HepG2 (cell line): ENCODE measurements around the gene TAS2R19. TPM values are rescaled to one million over a fixed set of nuclear protein-coding genes. Genes with fewer than 3 reads are reported as not detected.

Experiments
- ATAC-seq: fragments of 200-7000 bp; cut with Tn5 transposase; 3 replicates; pipeline ENCODE4 v1.9.1; 2020; ENCODE audit warnings: mild to moderate bottlenecking, moderate library complexity
- BruUV-seq: library from RNA; stranded (reverse); fragments of 400-500 nt; replicated peaks from 2 replicates; lab custom pipeline; 2021; lab: Mats Ljungman, UMichigan
- CTCF ChIA-PET: fragments of 300-600 bp; formaldehyde crosslinking; extraction: SDS; loops from one replicate; lab custom pipeline; 2021; ENCODE audit warnings: low total read pairs, inconsistent platforms, low intra/inter-chr PET ratio; lab: Yijun Ruan, JAX
- POLR2A ChIA-PET: fragments of 350-600 bp; sonication (Branson Sonifier 250); formaldehyde crosslinking; loops from one replicate; lab custom pipeline; 2020; ENCODE audit warnings: antibody characterized with exemption, inconsistent platforms; lab: Yijun Ruan, JAX
- DNase-seq: peaks from one replicate; pipeline ENCODE4 v3.0.0-alpha.2; 2015; ENCODE audit warnings: low spot score
- FAIRE-seq: peaks from 3 replicates; lab custom pipeline; 2011; peaks lifted over from hg19 to GRCh38; lab: Jason Lieb, UNC
- H2AFZ ChIP-seq: one replicate; pipeline ENCODE4 v1.6.1; 2011; ENCODE audit warnings: low read length, inconsistent platforms
- H3K27ac ChIP-seq: fragments of 300-600 bp; 3 replicates; pipeline ENCODE4 v1.8.0; 2011; ENCODE audit warnings: mixed run types, mild to moderate bottlenecking, mixed read lengths, low read length, inconsistent platforms; ENCODE audit not compliant: insufficient read depth; ENCODE audit errors: extremely low read length
- H3K27me3 ChIP-seq, 2 experiments: fragments of 200-600 bp in 1 of 2; 2 replicates in 1 of 2; 3 replicates in 1 of 2; pipeline versions ENCODE4 v1.6.0 to v1.8.0; 2011; ENCODE audit warnings: low read length in 2 of 2, mild to moderate bottlenecking in 2 of 2, moderate library complexity in 2 of 2, inconsistent platforms in 1 of 2; ENCODE audit not compliant: insufficient read depth in 2 of 2, control insufficient read depth in 1 of 2
- H3K36me3 ChIP-seq, 2 experiments: fragments of 200-600 bp in 1 of 2; replicated peaks in 1 of 2; 2 replicates in 1 of 2; 3 replicates in 1 of 2; pipeline versions ENCODE4 v1.5.1 to v1.8.0; 2011; ENCODE audit warnings: low read length in 2 of 2, inconsistent platforms in 1 of 2; ENCODE audit not compliant: insufficient read depth in 2 of 2, control insufficient read depth in 1 of 2
- H3K4me1 ChIP-seq: 2 replicates; pipeline ENCODE4 v1.5.1; 2012; ENCODE audit warnings: low read length, inconsistent platforms; ENCODE audit not compliant: insufficient read depth
- H3K4me2 ChIP-seq: 2 replicates; pipeline ENCODE4 v1.6.0; 2011; ENCODE audit warnings: low read depth, low read length, inconsistent platforms
- H3K4me3 ChIP-seq, 3 experiments: fragments of 200-600 bp in 1 of 3; sonication (generic), shearing (Covaris generic) in 1 of 3; replicated peaks in 1 of 3; 2 replicates each; pipeline ENCODE4 v1.5.1; 2011 to 2016; ENCODE audit warnings: low read length in 3 of 3, inconsistent platforms in 2 of 3, low read depth in 2 of 3, mild to moderate bottlenecking in 2 of 3, control low read depth in 1 of 3, mixed read lengths in 1 of 3; ENCODE audit not compliant: insufficient read depth in 1 of 3
- H3K79me2 ChIP-seq: one replicate; pipeline ENCODE4 v1.6.1; 2011; ENCODE audit warnings: low read length, inconsistent platforms; ENCODE audit not compliant: insufficient read depth
- H3K9ac ChIP-seq: 2 replicates; pipeline ENCODE4 v1.6.0; 2011; ENCODE audit warnings: mild to moderate bottlenecking, low read depth, low read length, inconsistent platforms; ENCODE audit not compliant: insufficient read depth
- H3K9me3 ChIP-seq: 2 replicates; pipeline ENCODE4 v1.5.1; 2012; ENCODE audit warnings: mild to moderate bottlenecking, low read length
- H4K20me1 ChIP-seq: 2 replicates; pipeline ENCODE4 v1.6.0; 2011; ENCODE audit warnings: inconsistent platforms, mild to moderate bottlenecking, low read length, moderate library complexity; ENCODE audit not compliant: insufficient read depth
- ATRX ChIP-seq: sonication (generic); formaldehyde crosslinking; IDR thresholded peaks from 2 replicates; pipeline ENCODE4 v1.4.0; 2020; ENCODE audit warnings: missing genetic modification reagents, borderline replicate concordance
- FOXA3 ChIP-seq: IDR thresholded peaks from 2 replicates; pipeline ENCODE4 v1.6.1; 2016; ENCODE audit warnings: missing genetic modification reagents, missing compliant biosample characterization
- FOXJ3 ChIP-seq: sonication (generic); formaldehyde crosslinking; IDR thresholded peaks from 2 replicates; pipeline ENCODE4 v1.4.0; 2020; ENCODE audit warnings: missing genetic modification reagents, mild to moderate bottlenecking, borderline replicate concordance
- JUNB ChIP-seq: sonication (generic); formaldehyde crosslinking; IDR thresholded peaks from 2 replicates; pipeline ENCODE4 v1.8.0; 2022; ENCODE audit warnings: missing genetic modification reagents, mild to moderate bottlenecking, borderline replicate concordance
- KLF6 ChIP-seq: IDR thresholded peaks from 2 replicates; pipeline ENCODE4 v1.8.0; 2016; ENCODE audit warnings: missing biosample characterization, missing genetic modification reagents
- MIER3 ChIP-seq: IDR thresholded peaks from 2 replicates; pipeline ENCODE4 v1.6.1; 2016; ENCODE audit warnings: missing compliant biosample characterization, borderline replicate concordance
- MYC ChIP-seq: sonication (generic); formaldehyde crosslinking; IDR thresholded peaks from 2 replicates; pipeline ENCODE4 v1.9.0; 2021; ENCODE audit warnings: missing genetic modification reagents, borderline replicate concordance
- NR3C1 ChIP-seq: sonication (generic); formaldehyde crosslinking; IDR thresholded peaks from 2 replicates; pipeline ENCODE4 v1.4.0; 2020; ENCODE audit warnings: missing genetic modification reagents
- POLR2G ChIP-seq: fragments of 200-400 bp; formaldehyde crosslinking; IDR thresholded peaks from 2 replicates; pipeline ENCODE4 v1.6.1; 2018; ENCODE audit warnings: mild to moderate bottlenecking, low read depth, low read length, moderate library complexity
- PTBP1 ChIP-seq: fragments of 200-400 bp; formaldehyde crosslinking; IDR thresholded peaks from 2 replicates; pipeline ENCODE4 v1.6.1; 2018; ENCODE audit warnings: low read length, low read depth; ENCODE audit not compliant: poor library complexity, severe bottlenecking
- ZNF326 ChIP-seq: sonication (generic); formaldehyde crosslinking; IDR thresholded peaks from 2 replicates; pipeline ENCODE4 v1.4.0; 2020; ENCODE audit warnings: missing genetic modification reagents, borderline replicate concordance
- ZNF788 ChIP-seq: sonication (generic); formaldehyde crosslinking; IDR thresholded peaks from 2 replicates; pipeline ENCODE4 v1.5.0; 2020; ENCODE audit warnings: mild to moderate bottlenecking, missing genetic modification reagents, borderline replicate concordance
- WGBS: methylation state at CpG from one replicate; pipeline ENCODE4 v1.1.6; 2017; ENCODE audit warnings: low lambda C conversion rate; 5-methylcytosine and 5-hydroxymethylcytosine counted together
- in situ Hi-C: cut with HindIII; loops from 2 replicates; pipeline ENCODE4 v1.10.0; 2017; ENCODE audit warnings: low pct_unique_long_range_greater_than_20kb; ENCODE audit not compliant: extremely low pct_ligation_motif_present
- intact Hi-C: fragments of 100-400 bp; cut with micrococcal nuclease; formaldehyde crosslinking; loops from one replicate; pipeline ENCODE4 v1.10.0; 2022; ENCODE audit not compliant: unreplicated experiment
- polyA plus RNA-seq, 8 experiments: library from polyadenylated mRNA; depleted of rRNA in 3 of 8; stranded (reverse) in 7 of 8; unstranded in 1 of 8; fragments of >200 nt; fragmentation: Illumina TruSeq in 4 of 8; extraction: Trizol in 4 of 8; gene quantifications; 2 replicates each; pipeline versions ENCODE4 v1.2.1 to v1.2.3, GENCODE V29; 2011 to 2016; ENCODE audit warnings: low read depth in 4 of 8, missing spikeins in 1 of 8, mixed read lengths in 1 of 8; ENCODE audit not compliant: insufficient read depth in 1 of 8
- total RNA-seq, 5 experiments: library from RNA; depleted of rRNA; stranded (reverse); fragments of >200 nt; fragmentation: Illumina TruSeq; extraction: Trizol; gene quantifications; 2 replicates each; pipeline ENCODE4 v1.2.3, GENCODE V29; 2016; ENCODE audit warnings: low read depth in 1 of 5
- TF ChIP-seq, protein P1 (sequence below): sonication (generic); formaldehyde crosslinking; IDR thresholded peaks from 2 replicates; pipeline ENCODE4 v1.5.0; 2020; ENCODE audit warnings: missing genetic modification reagents

The TAS2R19 gene
- total and polyA plus RNA-seq, 2 of the 13 experiments (the other 11 are each of a cell fraction or from before 2014, with no cell fraction given) = 0.62 to 5.3 TPM

DNA sequence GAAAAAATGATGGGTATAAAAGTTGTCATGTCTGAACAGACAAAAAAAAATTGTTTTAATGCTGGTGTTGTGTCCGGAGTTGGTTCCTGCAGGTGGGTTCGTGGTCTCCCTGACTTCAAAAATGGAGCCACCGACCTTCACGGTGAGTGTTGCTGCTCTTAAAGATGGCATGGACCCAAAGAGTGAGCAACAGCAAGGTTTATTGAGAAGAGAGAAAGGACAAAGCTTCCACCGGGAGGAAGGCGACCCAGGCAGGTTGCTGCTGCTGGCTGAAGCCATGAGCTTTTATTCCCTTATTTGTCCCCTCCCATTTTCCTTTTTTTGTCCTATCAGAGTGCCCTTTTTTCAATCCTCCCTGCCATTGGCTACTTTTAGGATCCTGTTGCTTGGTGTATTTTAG is 8.9 kb upstream of the TAS2R19 start, which contains the start of gene TAS2R31:
TAS2R31 (minus strand) TSS at position 101 of the 400 bp plus-strand sequence; CDS start at position 29, 72 bp downstream.
- intact Hi-C loops = loop anchor here (2.0 kb wide), 1 partner anchor 59 kb away; no protein-coding TSS in a partner anchor
- FAIRE-seq (no peak), DNase-seq (no peak), ATAC-seq (no peak)
- Histone ChIP-seq H3K9ac (no peak within 1 kb of the TSS), H3K4me3 (no peak within 1 kb of the TSS), H4K20me1 (no peaks in the 10 kb centered on the region), H3K9me3 (no peaks in the 10 kb centered on the region), H3K27ac (no peak within 1 kb of the TSS), H3K4me1 (no peaks in the 10 kb centered on the region), H3K27me3 (no peaks in the 10 kb centered on the region), H3K36me3 (peaks cover 3 to 8% of the 10 kb centered on the region in 2 experiments; a peak in 3 of 5 replicates), H3K79me2 (no peaks in the 10 kb centered on the region), H2AFZ (no peak within 1 kb of the TSS), H3K4me2 (no peak within 1 kb of the TSS)
- CTCF ChIA-PET = no interaction called here
- in situ Hi-C loops = loop anchor here (10.0 kb wide), 1 partner anchor 63 kb away; the partner anchor contains the start of gene TAS2R43
- WGBS = 99% methylated on average over 6 of the region's 6 CpGs
- no TSS peak for BruUV-seq
- no peak for TF ChIP-seq MYC (CRISPR knock-in tag)
- TF ChIP-seq KLF6 (CRISPR knock-in tag) = no peak
- no peak for TF ChIP-seq ZNF788 (CRISPR knock-in tag)
- no peak for TF ChIP-seq MIER3
- TF ChIP-seq ATRX = no peak
- TF ChIP-seq POLR2G = no peak
- no peak for TF ChIP-seq JUNB (CRISPR knock-in tag)
- TF ChIP-seq FOXA3 = no peak
- TF ChIP-seq PTBP1 = no peak
- TF ChIP-seq FOXJ3 (CRISPR knock-in tag) = no peak
- TF ChIP-seq NR3C1 (CRISPR knock-in tag) = no peak
- TF ChIP-seq, protein P1, sequence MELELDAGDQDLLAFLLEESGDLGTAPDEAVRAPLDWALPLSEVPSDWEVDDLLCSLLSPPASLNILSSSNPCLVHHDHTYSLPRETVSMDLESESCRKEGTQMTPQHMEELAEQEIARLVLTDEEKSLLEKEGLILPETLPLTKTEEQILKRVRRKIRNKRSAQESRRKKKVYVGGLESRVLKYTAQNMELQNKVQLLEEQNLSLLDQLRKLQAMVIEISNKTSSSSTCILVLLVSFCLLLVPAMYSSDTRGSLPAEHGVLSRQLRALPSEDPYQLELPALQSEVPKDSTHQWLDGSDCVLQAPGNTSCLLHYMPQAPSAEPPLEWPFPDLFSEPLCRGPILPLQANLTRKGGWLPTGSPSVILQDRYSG (CRISPR knock-in tag) = no peak
- TF ChIP-seq ZNF326 (CRISPR knock-in tag) = no peak
- POLR2A ChIA-PET = no interaction called here
